ENCODE measurements around the gene MBP. TPM values are rescaled to one million over a fixed set of nuclear protein-coding genes. Genes with fewer than 3 reads are reported as not detected.

Gene MBP
- total RNA-seq, 1 donor from 2014 or later = 14.5 TPM

GRCh38 chr18:77066689-77067088, 65.9 kb downstream of the MBP start:
- no peak for DNase-seq (ENCODE audit: extremely low spot score, unreplicated experiment)
- Mint-ChIP-seq H3K27me3 (no peaks in the 10 kb centered on the region), H3K4me3 (no peak overlapping the region), H3K4me1 (ENCODE audit: unreplicated experiment) (peaks cover 37% of the 10 kb centered on the region), H3K27ac (peak overlapping the region; percentile 2), H3K36me3 (peaks cover 16% of the 10 kb centered on the region), H3K9me3 (no peaks in the 10 kb centered on the region)
- no peak for TF ChIP-seq CTCF (conservative IDR thresholded peaks at IDR 0.05)

DNA sequence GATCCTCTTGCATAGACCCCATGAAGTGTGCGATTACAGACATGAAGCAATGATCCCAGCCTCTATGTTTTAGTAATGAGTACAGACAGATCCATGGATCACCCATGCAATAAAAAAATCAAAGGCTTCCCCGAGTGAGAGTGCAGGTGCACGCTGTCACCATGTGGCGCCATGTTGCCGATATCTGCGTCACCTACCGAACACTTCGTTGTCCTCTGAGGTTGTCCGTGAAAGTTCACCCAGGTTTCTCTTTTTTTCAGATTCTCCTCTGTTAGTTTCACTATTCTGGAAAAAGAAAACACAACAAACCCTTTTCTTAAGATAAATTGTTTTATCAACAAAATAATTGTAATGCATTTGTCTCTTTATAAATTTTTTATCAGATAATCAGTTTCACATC, 66.5 kb downstream of the MBP start:
- H3K27ac Mint-ChIP-seq = no peak overlapping the region
- H3K36me3 Mint-ChIP-seq = peaks cover 16% of the 10 kb centered on the region
- no peak overlapping the region for H3K4me3 Mint-ChIP-seq
- H3K27me3 Mint-ChIP-seq = no peaks in the 10 kb centered on the region
- no peak for TF ChIP-seq CTCF (conservative IDR thresholded peaks at IDR 0.05)
- H3K9me3 Mint-ChIP-seq = no peaks in the 10 kb centered on the region
- H3K4me1 Mint-ChIP-seq (ENCODE audit: unreplicated experiment) = peaks cover 43% of the 10 kb centered on the region
- no peak for DNase-seq (ENCODE audit: extremely low spot score, unreplicated experiment)

DNA sequence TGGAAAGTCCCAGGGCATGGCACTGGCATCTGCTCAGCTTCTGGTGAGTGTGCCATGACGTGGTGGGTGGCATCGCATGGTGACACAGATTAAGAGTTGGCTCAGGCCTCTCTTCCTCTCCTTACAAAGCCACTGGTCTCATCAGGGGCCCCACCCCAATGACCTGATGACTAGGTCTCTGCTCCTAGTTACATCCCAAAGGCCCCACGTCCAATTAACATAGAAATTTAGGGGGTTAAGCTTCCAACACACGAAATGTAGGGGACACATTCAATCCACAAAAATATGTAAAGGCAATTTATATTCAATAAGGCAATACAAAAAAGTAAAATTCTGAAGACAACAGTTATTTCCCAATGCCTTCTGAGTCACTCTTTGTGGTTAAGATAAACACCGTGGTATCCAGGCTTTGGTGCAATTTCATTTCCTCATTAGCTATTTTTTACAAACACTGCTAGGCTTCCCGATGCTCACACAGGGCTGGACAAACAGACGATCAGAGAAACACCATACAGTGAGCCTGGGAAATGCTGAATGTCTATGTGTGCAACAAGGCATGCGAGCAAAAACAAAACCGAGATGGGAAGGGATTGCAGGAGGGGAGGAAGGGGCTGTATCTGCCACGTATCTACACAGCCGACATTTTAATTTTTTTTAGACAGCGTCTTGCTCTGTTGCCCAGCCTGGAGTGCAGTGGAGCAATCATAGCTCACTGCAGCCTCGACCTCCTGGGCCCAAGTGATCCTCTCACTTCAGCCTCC, 67.2 kb downstream of the MBP start:
- H3K4me1 Mint-ChIP-seq (ENCODE audit: unreplicated experiment) = peaks cover 44% of the 10 kb centered on the region
- DNase-seq (ENCODE audit: extremely low spot score, unreplicated experiment) = no peak

DNA sequence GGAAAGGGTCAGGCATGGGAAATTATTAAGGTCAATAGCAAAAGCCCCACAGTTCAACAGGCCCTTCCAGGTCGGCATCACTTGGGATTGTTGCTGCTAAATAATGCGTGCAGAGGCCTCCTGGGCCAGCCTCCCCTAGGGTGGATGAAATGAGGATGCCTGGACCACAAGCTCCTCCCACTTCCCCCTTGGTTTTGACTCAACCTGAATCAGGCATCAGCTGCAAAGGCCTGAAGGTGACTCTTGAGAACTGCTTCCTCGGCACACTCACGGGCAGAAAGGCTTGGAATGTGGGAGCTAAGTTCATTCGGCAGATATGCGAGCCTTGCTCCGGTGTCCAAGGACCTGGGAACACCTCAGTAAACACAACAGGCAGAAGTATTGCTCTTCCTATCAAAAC, 69.3 kb downstream of the MBP start:
- Mint-ChIP-seq H3K4me3 (no peak overlapping the region), H3K4me1 (ENCODE audit: unreplicated experiment) (peaks cover 38% of the 10 kb centered on the region), H3K27me3 (no peaks in the 10 kb centered on the region), H3K9me3 (peaks cover 4% of the 10 kb centered on the region), H3K27ac (no peak overlapping the region), H3K36me3 (peaks cover 19% of the 10 kb centered on the region)
- DNase-seq (ENCODE audit: extremely low spot score, unreplicated experiment) = no peak
- TF ChIP-seq CTCF (conservative IDR thresholded peaks at IDR 0.05) = no peak

More for the DNA sequence above, 67.2 kb downstream of the MBP start:
- no peaks in the 10 kb centered on the region for H3K27me3 Mint-ChIP-seq
- no peaks in the 10 kb centered on the region for H3K9me3 Mint-ChIP-seq
- H3K4me3 Mint-ChIP-seq = no peak overlapping the region
- peaks cover 16% of the 10 kb centered on the region for H3K36me3 Mint-ChIP-seq
- no peak overlapping the region for H3K27ac Mint-ChIP-seq
- no peak for TF ChIP-seq CTCF (conservative IDR thresholded peaks at IDR 0.05)

DNA sequence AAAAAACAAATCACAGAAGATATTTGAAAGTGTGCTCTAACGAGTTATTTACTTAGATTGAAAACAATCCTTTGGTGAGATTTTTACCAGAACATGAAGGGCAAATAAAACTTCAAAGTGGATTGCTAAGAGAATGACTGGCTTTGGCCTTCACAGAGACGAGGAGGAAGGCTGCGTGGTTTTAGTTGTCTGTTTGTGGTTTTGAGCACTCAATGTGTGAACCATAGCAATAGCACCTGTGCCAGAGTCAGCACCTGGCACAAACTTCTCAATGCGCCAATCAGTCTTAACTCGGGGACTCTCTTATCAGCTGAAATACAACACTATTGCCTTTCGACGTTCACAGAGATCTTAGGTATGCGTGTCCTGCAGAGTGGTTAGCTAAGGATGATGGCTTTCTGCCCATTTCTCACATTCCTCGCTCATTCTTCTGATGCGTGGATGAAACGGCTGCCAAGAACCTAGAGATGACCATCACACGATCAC, 70.0 kb downstream of the MBP start:
- Mint-ChIP-seq H3K36me3 (peaks cover 19% of the 10 kb centered on the region), H3K4me1 (ENCODE audit: unreplicated experiment) (peaks cover 33% of the 10 kb centered on the region), H3K27ac (peak overlapping the region; percentile 22), H3K27me3 (no peaks in the 10 kb centered on the region), H3K4me3 (no peak overlapping the region), H3K9me3 (peaks cover 4% of the 10 kb centered on the region)
- TF ChIP-seq CTCF (conservative IDR thresholded peaks at IDR 0.05) = no peak
- no peak for DNase-seq (ENCODE audit: extremely low spot score, unreplicated experiment)
